Parathyroid adenoma (tissue), 2 donors: ENCODE data around the gene ADAMTSL1.

Experiments
- H2AFZ ChIP-seq: fragments of 300-600 bp; sonication (generic); one replicate; pipeline ENCODE4 v1.7.0; 2017; ENCODE audit warnings: antibody characterized with exemption, mild to moderate bottlenecking
- H3K27ac ChIP-seq: fragments of 300-600 bp; sonication (generic); one replicate; pipeline ENCODE4 v1.7.0; 2017
- H3K27me3 ChIP-seq: fragments of 300-600 bp; sonication (generic); one replicate; pipeline ENCODE4 v1.7.0; 2017; ENCODE audit warnings: low read length; ENCODE audit not compliant: control insufficient read depth, insufficient read depth
- H3K36me3 ChIP-seq: fragments of 300-600 bp; sonication (generic); one replicate; pipeline ENCODE4 v1.7.0; 2017; ENCODE audit warnings: low read length; ENCODE audit not compliant: control insufficient read depth, insufficient read depth
- H3K4me1 ChIP-seq: fragments of 300-600 bp; sonication (generic); one replicate; pipeline ENCODE4 v1.7.0; 2017; ENCODE audit warnings: control low read depth
- H3K4me2 ChIP-seq: fragments of 300-600 bp; sonication (generic); one replicate; pipeline ENCODE4 v1.7.0; 2017; ENCODE audit warnings: low read length
- H3K4me3 ChIP-seq: fragments of 300-600 bp; sonication (generic); one replicate; pipeline ENCODE4 v1.7.0; 2017; ENCODE audit warnings: low read depth, low read length
- H3K79me2 ChIP-seq: fragments of 300-600 bp; sonication (generic); one replicate; pipeline ENCODE4 v1.7.0; 2017; ENCODE audit warnings: control low read depth
- H3K9ac ChIP-seq: fragments of 300-600 bp; sonication (generic); one replicate; pipeline ENCODE4 v1.7.0; 2017; ENCODE audit warnings: mild to moderate bottlenecking
- H3K9me3 ChIP-seq: fragments of 300-600 bp; sonication (generic); one replicate; pipeline ENCODE4 v1.7.0; 2017; ENCODE audit warnings: low read length; ENCODE audit not compliant: control insufficient read depth
- TF ChIP-seq, protein P1 (sequence below): fragments of 300-600 bp; sonication (generic); IDR thresholded peaks from one replicate; pipeline ENCODE4 v1.7.0; 2017; ENCODE audit warnings: antibody characterized with exemption, mild to moderate bottlenecking
- donor health status: primary hyperparathyroidism.

Gene ADAMTSL1

GRCh38 chr9:18623221-18624079, 149.5 kb downstream of the ADAMTSL1 start:
- Histone ChIP-seq H3K9me3 (no peaks in the 10 kb centered on the region), H3K4me1 (no peaks in the 10 kb centered on the region), H3K4me2 (no peak overlapping the region), H3K9ac (no peak overlapping the region), H2AFZ (no peak overlapping the region), H3K79me2 (no peaks in the 10 kb centered on the region), H3K4me3 (no peak overlapping the region), H3K36me3 (no peaks in the 10 kb centered on the region), H3K27ac (no peak overlapping the region), H3K27me3 (no peaks in the 10 kb centered on the region)
- TF ChIP-seq, protein P1, sequence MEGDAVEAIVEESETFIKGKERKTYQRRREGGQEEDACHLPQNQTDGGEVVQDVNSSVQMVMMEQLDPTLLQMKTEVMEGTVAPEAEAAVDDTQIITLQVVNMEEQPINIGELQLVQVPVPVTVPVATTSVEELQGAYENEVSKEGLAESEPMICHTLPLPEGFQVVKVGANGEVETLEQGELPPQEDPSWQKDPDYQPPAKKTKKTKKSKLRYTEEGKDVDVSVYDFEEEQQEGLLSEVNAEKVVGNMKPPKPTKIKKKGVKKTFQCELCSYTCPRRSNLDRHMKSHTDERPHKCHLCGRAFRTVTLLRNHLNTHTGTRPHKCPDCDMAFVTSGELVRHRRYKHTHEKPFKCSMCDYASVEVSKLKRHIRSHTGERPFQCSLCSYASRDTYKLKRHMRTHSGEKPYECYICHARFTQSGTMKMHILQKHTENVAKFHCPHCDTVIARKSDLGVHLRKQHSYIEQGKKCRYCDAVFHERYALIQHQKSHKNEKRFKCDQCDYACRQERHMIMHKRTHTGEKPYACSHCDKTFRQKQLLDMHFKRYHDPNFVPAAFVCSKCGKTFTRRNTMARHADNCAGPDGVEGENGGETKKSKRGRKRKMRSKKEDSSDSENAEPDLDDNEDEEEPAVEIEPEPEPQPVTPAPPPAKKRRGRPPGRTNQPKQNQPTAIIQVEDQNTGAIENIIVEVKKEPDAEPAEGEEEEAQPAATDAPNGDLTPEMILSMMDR = no peak

DNA sequence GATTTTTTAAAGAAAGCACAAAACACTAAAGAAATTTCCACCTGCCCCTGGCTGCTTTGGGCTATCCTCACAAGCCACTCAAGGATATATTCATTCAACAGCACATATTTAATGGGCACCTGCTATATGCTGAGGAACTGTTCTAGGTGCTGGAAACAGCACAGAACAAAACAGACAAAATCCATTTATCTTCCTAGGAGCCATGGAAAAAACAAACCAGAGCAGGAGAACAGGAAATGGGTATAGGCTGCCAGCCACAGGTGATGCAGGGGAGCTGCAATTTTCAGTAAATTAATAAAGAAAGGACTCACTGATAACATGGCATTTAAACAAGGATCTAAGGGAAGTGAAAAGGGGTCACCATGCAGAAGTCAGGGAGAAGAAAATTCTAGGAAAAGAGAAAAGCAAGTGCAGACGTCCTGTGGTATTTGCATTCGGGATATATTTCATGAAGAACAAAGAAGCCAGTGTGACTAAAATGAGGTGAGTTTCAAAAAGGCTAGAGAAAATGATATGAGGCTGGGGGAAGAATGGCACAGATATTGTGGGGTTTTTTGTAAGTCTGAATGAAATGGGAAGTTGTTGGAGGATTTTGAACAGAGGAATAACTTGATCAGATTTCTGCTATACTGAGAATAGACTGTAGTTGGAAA, 152.2 kb downstream of the ADAMTSL1 start:
- H3K4me1 ChIP-seq = no peaks in the 10 kb centered on the region
- no peak overlapping the region for H3K4me3 ChIP-seq
- no peak overlapping the region for H3K27ac ChIP-seq
- no peaks in the 10 kb centered on the region for H3K36me3 ChIP-seq
- H3K79me2 ChIP-seq = no peaks in the 10 kb centered on the region
- H3K9ac ChIP-seq = no peak overlapping the region
- TF ChIP-seq, protein P1 = no peak
- H3K9me3 ChIP-seq = no peaks in the 10 kb centered on the region
- no peak overlapping the region for H3K4me2 ChIP-seq
- H2AFZ ChIP-seq = no peak overlapping the region
- no peaks in the 10 kb centered on the region for H3K27me3 ChIP-seq

GRCh38 chr9:18629136-18629535, 155.2 kb downstream of the ADAMTSL1 start:
- no peaks in the 10 kb centered on the region for H3K36me3 ChIP-seq
- no peak overlapping the region for H3K4me2 ChIP-seq
- H3K9ac ChIP-seq = no peak overlapping the region
- H3K4me1 ChIP-seq = no peaks in the 10 kb centered on the region
- H3K9me3 ChIP-seq = no peaks in the 10 kb centered on the region
- H3K4me3 ChIP-seq = no peak overlapping the region
- no peak overlapping the region for H3K27ac ChIP-seq
- no peak overlapping the region for H2AFZ ChIP-seq
- no peaks in the 10 kb centered on the region for H3K79me2 ChIP-seq
- H3K27me3 ChIP-seq = no peaks in the 10 kb centered on the region
- TF ChIP-seq, protein P1 = no peak

GRCh38 chr9:18632632-18633403, 158.9 kb downstream of the ADAMTSL1 start:
- Histone ChIP-seq H3K9ac (no peak overlapping the region), H3K4me1 (no peaks in the 10 kb centered on the region), H3K4me2 (no peak overlapping the region), H3K9me3 (no peaks in the 10 kb centered on the region), H3K79me2 (no peaks in the 10 kb centered on the region), H3K27me3 (no peaks in the 10 kb centered on the region), H3K4me3 (no peak overlapping the region), H2AFZ (no peak overlapping the region), H3K36me3 (no peaks in the 10 kb centered on the region), H3K27ac (peak overlapping the region; percentile 54)
- TF ChIP-seq, protein P1 = no peak
